ENCODE data around the gene RPS6KA3. TPM values are rescaled to one million over a fixed set of nuclear protein-coding genes. Genes with fewer than 3 reads are reported as not detected.

Gene RPS6KA3
- total RNA-seq, 2 donors from 2014 or later: 13.9 to 20.5 TPM

GRCh38 chrX:20271730-20272129 is 5.0 kb upstream of the RPS6KA3 start:
- no peak overlapping the region for H3K4me3 Mint-ChIP-seq
- WGBS, 2 experiments (ENCODE audit: insufficient coverage in 1 of 2, insufficient read length in 1 of 2): 80% methylated on average over 1 of the region's 1 CpG; no CpG with 5 or more reads in 1 of the 2 experiments
- H3K36me3 Mint-ChIP-seq (ENCODE audit: low read depth): no peaks in the 10 kb centered on the region
- H3K27ac Mint-ChIP-seq: no peak overlapping the region
- no peak overlapping the region for H3K4me3 ChIP-seq (ENCODE audit: low read length)
- DNase-seq: no peak
- peaks cover 7% of the 10 kb centered on the region for H3K4me1 ChIP-seq (ENCODE audit: control insufficient read depth, insufficient read depth, low read length)
- peaks cover 51% of the 10 kb centered on the region for H3K27me3 Mint-ChIP-seq (ENCODE audit: insufficient read depth)
- TF ChIP-seq CTCF (conservative IDR thresholded peaks at IDR 0.05): no peak
- no peaks in the 10 kb centered on the region for H3K36me3 ChIP-seq (ENCODE audit: control insufficient read depth, insufficient read depth, low read length)
- no peaks in the 10 kb centered on the region for H3K9me3 ChIP-seq (ENCODE audit: control insufficient read depth, low read length)
- peaks cover 5% of the 10 kb centered on the region for H3K4me1 Mint-ChIP-seq
- peaks cover 35% of the 10 kb centered on the region for H3K9me3 Mint-ChIP-seq
- H3K9ac ChIP-seq (ENCODE audit: extremely low read depth, low read length, poor library complexity, severe bottlenecking): no peak overlapping the region
- no peak overlapping the region for H3K27ac ChIP-seq (ENCODE audit: low read depth, low read length)
- H3K27me3 ChIP-seq (ENCODE audit: control insufficient read depth, insufficient read depth, low read length, poor library complexity, severe bottlenecking): peaks cover 8% of the 10 kb centered on the region

GRCh38 chrX:20271186-20271585 is 4.5 kb upstream of the RPS6KA3 start:
- Histone ChIP-seq H3K4me1 (ENCODE audit: control insufficient read depth, insufficient read depth, low read length) (peaks cover 7% of the 10 kb centered on the region), H3K4me3 (ENCODE audit: low read length) (no peak overlapping the region), H3K27me3 (ENCODE audit: control insufficient read depth, insufficient read depth, low read length, poor library complexity, severe bottlenecking) (peaks cover 8% of the 10 kb centered on the region), H3K9ac (ENCODE audit: extremely low read depth, low read length, poor library complexity, severe bottlenecking) (no peak overlapping the region), H3K36me3 (ENCODE audit: control insufficient read depth, insufficient read depth, low read length) (no peaks in the 10 kb centered on the region), H3K27ac (ENCODE audit: low read depth, low read length) (no peak overlapping the region), H3K9me3 (ENCODE audit: control insufficient read depth, low read length) (no peaks in the 10 kb centered on the region)
- DNase-seq: no peak
- Mint-ChIP-seq H3K4me3 (no peak overlapping the region), H3K36me3 (ENCODE audit: low read depth) (no peaks in the 10 kb centered on the region), H3K27ac (no peak overlapping the region), H3K9me3 (peaks cover 29% of the 10 kb centered on the region), H3K4me1 (peaks cover 5% of the 10 kb centered on the region), H3K27me3 (ENCODE audit: insufficient read depth) (peaks cover 46% of the 10 kb centered on the region)
- TF ChIP-seq CTCF (conservative IDR thresholded peaks at IDR 0.05): no peak
- WGBS, 2 experiments (ENCODE audit: insufficient coverage in 1 of 2, insufficient read length in 1 of 2): 92% methylated on average over 1 of the region's 1 CpG; no CpG with 5 or more reads in 1 of the 2 experiments

GRCh38 chrX:20270562-20270890 is 3.8 kb upstream of the RPS6KA3 start:
- peaks cover 40% of the 10 kb centered on the region for H3K27me3 Mint-ChIP-seq (ENCODE audit: insufficient read depth)
- Histone ChIP-seq H3K27me3 (ENCODE audit: control insufficient read depth, insufficient read depth, low read length, poor library complexity, severe bottlenecking) (peaks cover 8% of the 10 kb centered on the region), H3K36me3 (ENCODE audit: control insufficient read depth, insufficient read depth, low read length) (no peaks in the 10 kb centered on the region), H3K4me1 (ENCODE audit: control insufficient read depth, insufficient read depth, low read length) (peaks cover 7% of the 10 kb centered on the region), H3K27ac (ENCODE audit: low read depth, low read length) (no peak overlapping the region), H3K4me3 (ENCODE audit: low read length) (no peak overlapping the region), H3K9ac (ENCODE audit: extremely low read depth, low read length, poor library complexity, severe bottlenecking) (no peak overlapping the region), H3K9me3 (ENCODE audit: control insufficient read depth, low read length) (no peaks in the 10 kb centered on the region)
- H3K36me3 Mint-ChIP-seq (ENCODE audit: low read depth): no peaks in the 10 kb centered on the region
- H3K9me3 Mint-ChIP-seq: peaks cover 25% of the 10 kb centered on the region
- peaks cover 5% of the 10 kb centered on the region for H3K4me1 Mint-ChIP-seq
- no peak overlapping the region for H3K27ac Mint-ChIP-seq
- H3K4me3 Mint-ChIP-seq: no peak overlapping the region
- no peak for TF ChIP-seq CTCF (conservative IDR thresholded peaks at IDR 0.05)
- no CpG with 5 or more reads among the region's 1 CpG for WGBS, 2 experiments (ENCODE audit: insufficient coverage in 1 of 2, insufficient read length in 1 of 2)
- no peak for DNase-seq

All from endodermal cell (in vitro differentiated cells).